ENCODE data around the gene ADIPOR1.

DNA sequence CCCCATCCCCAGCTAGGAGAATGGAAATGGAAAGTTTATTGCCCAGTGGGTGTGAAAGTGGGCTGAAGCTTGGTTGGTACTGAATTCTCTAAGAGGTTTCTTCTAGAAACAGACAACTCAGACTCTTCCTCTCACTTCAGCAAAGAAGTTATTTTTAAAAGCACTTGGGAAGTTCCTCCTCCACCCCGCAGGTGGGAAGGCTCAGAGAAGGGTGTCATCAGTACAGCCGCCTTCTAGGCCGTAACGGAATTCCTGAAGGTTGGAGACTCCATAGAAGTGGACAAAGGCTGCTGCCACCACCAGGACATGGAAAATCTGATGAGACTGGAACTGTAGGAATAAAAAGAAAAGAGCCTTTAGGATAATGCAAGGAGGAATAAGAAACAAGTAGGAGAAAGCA is 16.7 kb downstream of the ADIPOR1 start:
- TF ChIP-seq, protein P1, sequence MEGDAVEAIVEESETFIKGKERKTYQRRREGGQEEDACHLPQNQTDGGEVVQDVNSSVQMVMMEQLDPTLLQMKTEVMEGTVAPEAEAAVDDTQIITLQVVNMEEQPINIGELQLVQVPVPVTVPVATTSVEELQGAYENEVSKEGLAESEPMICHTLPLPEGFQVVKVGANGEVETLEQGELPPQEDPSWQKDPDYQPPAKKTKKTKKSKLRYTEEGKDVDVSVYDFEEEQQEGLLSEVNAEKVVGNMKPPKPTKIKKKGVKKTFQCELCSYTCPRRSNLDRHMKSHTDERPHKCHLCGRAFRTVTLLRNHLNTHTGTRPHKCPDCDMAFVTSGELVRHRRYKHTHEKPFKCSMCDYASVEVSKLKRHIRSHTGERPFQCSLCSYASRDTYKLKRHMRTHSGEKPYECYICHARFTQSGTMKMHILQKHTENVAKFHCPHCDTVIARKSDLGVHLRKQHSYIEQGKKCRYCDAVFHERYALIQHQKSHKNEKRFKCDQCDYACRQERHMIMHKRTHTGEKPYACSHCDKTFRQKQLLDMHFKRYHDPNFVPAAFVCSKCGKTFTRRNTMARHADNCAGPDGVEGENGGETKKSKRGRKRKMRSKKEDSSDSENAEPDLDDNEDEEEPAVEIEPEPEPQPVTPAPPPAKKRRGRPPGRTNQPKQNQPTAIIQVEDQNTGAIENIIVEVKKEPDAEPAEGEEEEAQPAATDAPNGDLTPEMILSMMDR (IDR thresholded peaks at IDR 0.05), result no peak
- TF ChIP-seq POLR2A (IDR thresholded peaks at IDR 0.05), result no peak

All from uterus (tissue), 2 donors.